DMS114 treated with DMSO at 0.1 percent for 48 hours (cell line): ENCODE data around the gene VANGL1.

Source experiments
- DNase-seq: peaks from one replicate; lab custom pipeline; 2025; ENCODE audit not compliant: unreplicated experiment; lab: John Stamatoyannopoulos, UW

The VANGL1 gene

DNA sequence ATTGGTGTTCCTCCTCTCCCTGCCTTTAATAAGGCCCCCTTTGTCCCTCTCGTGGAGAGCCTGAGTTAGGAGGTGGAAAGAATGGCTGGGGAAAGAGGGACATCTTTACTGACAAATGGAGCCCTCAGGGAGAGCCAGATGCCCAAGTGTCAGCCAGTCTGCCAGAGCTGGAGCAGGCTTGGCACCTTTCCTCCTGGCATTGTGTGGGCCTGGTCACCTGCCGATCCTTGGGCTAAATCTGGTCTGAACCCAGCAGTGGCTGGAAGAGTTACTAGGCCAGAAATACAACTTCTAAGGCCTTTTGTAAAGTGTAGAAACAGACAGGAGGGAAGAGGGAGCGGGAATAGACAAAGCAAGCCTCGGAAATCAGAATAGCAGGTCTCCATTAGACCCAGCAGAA, 24.9 kb downstream of the VANGL1 start:
- no peak for DNase-seq

DNA sequence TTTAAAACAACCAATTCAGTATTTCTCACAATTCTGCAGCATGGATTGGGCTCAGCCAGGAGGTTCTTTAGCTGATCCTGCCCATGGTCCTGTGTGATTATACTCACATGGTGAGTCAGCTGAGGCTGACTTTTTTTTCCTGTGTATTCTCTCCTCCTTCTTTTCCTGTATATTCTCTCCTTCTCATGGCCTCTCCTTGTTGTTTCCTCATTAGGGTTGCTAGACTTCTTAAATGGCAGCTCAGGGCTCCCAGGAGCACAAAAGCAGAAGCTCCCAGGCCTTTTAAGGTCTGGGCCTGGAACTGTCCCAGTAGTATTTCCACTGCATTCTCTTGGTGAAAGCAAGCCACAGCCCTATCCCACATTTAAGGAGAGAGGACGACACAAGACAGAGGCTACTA, 26.8 kb downstream of the VANGL1 start:
- no peak for DNase-seq

DNA sequence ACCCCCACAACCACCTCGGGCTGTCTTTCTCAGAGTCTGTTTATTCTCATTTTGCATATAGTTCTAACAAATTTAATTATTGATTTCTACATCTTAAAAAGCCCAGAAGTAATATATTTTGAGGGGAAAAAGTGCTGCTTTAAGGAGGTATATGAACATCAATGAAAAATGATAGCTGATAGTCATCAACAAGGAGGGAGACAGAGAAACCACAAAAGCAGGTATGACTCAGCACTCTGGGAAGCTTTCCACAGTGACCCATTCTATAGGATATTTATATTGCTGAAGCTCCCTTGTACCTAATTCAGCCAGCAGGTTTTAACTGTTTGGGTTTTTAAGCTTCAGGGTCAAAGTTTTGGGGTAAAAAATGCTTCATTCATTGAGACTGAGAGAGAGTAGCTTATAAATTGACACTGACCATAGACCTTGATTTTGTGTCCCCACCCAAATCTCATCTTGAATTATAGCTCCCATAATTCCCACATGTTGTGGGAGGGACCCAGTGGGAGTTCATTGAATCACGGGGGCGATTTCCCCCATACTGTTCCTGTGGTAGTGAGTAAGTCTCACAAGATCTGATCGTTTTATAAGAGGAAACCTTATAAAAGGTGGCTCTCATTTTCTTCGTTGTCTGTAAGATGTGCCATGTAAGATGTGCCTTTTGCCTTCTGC, 27.4 kb downstream of the VANGL1 start:
- DNase-seq: no peak

DNA sequence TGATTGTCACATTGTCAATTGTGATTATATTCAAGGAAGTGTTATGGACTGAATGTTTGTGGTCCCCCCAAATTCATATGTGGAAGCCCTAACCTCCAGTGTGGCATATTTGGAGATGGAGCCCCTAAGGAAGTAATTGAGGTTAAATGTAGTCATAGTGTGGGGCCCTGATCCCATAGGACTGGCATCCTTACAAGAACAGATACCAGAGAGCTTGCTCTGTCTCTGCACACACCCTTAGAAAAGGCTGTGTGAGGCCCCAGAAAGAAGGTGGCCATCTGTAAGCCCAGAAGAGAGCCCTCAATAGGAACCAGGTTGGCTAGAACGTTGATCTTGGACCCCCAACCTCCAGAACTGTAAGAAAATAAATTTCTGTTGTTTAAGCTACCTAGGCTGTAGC, 28.1 kb downstream of the VANGL1 start:
- no peak for DNase-seq

DNA sequence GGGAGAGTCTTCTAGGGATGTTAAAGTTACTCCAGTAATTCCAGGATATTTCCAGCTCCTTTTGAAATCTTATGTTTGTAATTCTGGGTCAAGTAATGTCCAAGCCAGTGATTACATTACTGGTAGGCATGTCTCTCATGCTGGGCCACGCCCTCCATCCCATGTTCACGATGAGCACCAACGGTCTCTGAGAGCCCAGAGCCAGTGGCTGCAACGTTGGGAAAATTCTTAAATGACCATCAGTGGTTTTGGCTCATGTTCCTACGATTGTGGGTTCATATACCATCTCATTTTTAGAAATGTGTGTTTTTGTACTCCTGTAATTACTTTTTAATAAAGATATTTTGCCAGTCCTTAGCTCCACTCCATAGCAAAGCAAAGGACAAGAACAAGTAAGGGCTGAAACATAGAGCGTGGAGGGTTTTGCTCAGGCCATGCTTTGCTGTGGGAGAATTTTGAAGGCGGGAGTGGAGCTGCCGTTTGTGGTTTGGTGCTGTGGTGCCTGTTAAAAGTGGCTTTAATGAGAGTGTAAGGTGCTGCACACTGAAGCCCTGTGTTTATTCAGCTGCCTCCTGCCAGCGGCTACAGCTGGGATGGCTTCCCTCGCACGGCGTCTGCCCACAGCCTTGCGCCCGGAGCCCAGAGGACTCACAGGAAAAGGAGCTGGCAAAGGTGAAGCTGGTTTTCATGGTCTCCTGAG, 28.9 kb downstream of the VANGL1 start:
- DNase-seq: no peak

DNA sequence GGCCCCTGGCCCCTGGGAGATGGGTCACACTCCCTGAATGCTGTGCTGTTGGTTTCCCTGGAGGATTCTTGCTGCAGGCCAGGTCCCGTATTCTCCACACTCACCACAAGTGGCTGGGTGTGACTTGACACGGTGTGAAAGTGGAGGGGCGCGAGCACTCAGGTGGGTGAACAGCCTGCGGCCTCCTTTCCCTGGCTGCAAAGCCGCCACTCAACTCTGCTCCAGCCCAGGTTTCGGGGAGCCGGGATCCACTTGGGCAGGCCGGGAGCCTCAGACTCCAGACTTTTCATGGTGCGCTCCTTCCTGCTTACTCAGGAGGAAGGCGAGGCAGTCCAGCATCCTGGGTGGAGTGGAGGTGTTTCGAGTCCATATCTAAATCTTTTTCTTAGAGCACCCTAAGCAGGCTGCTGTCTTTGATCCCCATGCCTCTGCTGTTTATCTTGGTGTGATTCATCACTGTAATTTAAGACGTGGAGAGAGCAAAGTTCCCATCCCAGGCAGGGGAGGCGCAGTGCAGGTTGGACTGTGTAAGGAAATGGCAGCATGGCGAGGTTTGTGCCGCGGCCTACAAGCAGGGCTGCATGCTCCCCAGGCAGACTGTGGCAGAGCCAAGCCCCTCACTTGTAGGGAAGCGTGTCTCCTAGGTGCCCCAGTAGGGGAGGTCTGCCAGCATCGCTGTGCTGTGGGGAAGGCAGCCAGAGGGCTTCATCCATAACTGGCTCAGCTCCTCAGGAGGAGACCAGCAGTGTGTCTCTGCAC, 29.6 kb downstream of the VANGL1 start:
- no peak for DNase-seq

DNA sequence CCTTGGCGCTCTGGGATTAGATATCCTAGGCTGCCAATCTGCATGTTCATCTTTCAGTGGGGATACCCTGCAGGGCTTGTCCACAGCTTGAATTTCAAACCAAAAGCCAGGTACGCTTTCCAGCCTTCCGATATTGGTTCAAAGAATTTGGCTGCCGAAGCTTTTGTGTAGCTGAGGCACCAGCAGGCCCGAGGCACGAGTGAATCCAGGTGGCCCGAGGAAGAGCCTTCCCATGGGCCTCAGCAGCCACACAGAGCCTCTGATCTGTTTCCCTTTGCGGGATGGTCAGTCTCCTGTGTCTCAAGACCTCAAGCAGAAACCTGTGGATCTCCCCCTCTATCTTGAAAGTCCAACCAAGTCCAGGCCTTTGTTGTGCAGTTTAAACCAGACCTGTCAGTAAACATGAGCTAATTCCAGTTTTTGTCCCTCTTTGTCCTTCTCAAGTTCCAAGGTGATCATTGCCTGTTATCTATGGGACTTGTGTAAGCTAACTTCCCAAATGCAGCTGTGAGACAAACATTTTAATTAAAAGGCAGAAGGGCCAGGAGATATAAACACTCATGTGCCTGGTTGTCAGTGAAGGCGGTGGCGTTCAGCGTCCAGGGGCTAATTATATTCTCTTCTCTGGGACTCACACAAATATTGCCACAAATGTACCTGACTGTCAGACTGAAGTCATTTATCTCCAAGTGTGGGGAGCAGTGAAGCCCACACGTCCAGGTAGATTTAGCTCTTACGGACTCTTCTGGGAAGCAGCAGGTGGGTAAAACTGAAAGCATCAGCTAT, 30.6 kb downstream of the VANGL1 start:
- DNase-seq: no peak

DNA sequence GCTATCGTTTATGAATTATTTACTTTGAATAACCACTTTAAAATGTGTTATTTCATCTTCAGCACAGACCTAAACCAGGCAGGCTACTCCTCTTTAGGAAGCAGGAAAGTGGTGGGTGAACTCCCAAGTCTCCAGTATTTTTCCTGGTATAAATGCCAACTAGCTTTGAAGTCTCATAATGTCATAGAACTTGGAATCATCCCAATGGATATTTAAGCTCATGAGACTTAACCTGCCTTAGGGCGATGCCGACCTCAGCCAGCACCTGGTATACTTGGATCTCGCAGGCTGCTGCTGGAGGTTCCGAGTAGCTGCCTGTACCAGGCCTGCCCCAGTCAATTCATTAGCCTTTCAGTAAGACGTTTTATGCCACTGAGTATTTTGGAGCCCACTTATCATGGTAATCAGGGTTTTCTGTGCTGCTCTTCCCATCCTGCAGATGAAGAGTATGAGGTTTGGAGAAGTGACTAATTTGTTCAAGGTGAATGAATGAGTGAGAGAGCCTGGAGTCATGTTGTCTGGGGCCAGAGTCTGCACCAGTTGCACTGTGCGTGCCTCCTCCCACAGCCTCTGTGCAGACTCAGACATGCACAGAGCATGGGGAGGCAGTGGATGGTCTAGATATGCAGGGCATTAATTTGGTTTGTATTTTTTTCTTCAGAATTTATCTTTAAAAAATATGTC, 34.9 kb downstream of the VANGL1 start:
- no peak for DNase-seq

DNA sequence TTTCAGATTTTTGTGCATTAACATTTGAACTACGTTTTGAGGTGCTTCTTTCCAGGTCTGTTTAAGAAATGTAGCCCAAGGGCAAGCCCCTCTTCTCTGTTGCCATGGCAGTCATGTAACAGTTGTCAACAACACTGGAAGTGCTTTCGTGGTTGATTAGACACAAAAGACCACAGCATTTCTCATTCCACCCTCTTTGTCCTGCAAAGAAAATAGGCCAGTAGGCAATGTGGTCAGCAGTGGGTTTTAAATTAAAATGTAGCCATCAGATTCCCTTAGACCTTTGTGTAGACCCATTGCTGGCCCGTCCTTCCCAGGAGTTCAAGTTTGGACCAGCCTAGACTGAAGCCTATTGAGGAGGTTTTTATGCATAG, 35.4 kb downstream of the VANGL1 start:
- no peak for DNase-seq

DNA sequence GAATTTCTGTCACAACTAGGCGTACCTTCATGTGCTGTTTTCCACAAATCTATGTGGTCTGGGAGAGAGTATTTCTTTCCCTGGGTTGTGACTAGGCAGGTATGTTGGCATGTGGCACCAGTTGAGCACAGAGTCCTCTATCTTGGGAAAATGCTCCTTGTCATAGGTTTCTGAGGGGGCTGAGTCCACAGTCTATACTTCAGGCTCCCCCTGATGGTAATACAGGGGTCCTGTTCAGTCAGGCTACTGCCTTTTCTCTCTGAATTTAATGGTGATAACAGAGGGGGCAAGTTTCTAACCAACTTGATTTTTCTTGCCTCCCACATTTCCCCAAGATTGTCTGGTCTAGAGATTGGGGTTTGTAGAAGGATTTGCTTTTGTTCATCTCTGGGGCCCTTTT, 35.8 kb downstream of the VANGL1 start:
- no peak for DNase-seq

DNA sequence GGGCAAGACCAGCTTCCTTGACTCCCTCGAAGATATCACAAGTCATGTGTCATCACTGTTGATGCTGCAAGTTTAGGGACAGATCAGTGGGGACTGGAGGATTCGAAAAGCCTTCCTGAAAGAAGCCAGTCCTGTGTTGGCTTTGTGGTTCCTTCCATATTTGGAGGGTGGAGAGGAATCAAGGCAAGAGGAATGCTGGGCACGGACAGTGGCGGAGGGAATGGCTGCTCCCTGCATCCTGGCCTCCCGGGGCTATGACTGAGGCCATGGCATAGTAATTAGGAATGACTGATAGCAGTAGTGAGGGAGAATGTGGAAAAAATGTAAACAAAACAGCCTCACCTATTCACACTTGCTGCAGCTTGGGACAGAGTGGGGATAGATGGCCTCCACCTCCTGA, 36.4 kb downstream of the VANGL1 start:
- no peak for DNase-seq

DNA sequence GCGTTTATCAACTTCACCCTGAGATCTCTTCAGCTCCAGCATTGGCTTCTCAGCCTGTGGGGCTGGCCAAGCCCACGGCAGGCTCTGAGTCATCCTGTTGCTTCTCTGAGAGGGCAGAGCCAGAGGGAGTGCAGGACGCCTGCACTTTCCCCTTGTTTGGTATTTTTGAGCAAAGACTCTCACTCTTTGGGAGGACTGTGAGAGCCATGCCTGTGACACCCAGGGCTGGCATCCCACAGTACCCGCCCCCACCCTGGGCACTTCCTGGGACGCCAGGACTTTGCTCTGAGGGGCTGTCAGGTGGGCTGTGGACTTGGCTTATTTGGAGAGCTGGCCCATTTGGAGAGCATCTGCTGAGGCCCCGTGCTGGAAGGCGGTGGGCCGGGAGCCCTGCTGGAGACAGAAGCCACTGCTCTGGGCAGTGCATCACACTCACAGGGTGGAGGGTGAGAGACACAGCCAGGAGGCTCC, 37.4 kb downstream of the VANGL1 start:
- no peak for DNase-seq

DNA sequence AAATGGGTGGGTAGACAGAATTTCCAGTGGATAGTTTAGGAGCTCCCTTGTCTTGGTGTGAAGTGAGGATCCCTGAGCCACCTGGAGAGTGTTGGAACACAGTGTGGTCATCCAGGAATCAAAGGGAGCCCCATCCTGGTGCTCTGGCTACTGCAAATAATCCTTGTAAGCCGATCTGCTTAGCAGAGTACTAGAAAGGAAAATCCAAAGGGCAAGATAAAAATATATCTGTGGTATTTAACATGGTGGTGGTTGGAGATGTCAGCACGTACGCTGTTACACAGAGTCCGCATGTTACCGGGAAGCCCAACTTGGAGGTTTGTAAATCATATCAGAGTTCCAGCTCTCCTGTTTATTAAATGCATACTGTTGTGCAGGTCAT, 39.0 kb downstream of the VANGL1 start:
- DNase-seq: no peak

DNA sequence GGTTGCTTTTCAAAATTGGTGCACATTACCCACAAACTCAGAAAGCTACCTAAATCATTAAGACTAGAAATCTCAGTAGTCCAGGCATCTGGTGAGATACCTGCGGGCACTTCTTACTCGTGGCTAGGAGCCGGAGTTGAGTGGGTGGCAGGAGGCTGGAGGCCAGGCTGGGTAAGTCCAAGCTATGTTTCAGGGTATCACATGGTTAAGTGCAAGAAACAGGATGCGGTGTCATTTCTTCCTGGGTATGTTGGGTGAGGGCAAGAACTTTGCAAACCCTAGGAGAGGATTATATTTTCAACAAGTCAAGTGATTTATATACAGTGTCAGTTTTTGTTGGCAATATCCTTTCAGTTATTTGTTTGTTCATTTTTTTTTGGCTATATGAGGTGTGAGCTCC, 41.0 kb downstream of the VANGL1 start:
- DNase-seq: no peak

DNA sequence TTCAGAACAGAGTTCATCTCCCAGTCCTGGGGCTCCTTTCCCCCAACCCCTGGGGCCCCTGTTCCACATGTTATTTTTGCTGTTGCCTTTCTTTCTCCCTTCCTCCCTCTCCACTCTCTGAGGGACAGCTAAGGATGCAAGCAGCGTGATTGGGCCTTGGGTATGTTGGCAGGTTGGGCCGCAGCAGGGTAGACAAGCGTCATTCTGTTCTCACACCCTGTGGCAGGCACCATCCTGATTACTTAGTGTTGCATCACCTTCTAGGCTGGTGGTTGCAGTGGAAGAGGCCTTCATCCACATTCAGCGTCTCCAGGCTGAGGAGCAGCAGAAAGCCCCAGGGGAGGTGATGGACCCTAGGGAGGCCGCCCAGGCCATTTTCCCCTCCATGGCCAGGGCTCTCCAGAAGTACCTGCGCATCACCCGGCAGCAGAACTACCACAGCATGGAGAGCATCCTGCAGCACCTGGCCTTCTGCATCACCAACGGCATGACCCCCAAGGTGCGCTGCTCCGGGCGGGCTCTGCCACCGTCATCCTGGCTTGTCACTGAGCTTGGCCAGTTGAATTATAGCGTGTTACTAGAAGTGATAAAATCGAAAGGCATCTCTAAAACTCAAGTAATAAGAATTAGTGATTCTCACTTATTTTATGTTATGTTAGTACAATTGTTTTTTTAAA, 43.4 kb downstream of the VANGL1 start:
- DNase-seq: no peak

DNA sequence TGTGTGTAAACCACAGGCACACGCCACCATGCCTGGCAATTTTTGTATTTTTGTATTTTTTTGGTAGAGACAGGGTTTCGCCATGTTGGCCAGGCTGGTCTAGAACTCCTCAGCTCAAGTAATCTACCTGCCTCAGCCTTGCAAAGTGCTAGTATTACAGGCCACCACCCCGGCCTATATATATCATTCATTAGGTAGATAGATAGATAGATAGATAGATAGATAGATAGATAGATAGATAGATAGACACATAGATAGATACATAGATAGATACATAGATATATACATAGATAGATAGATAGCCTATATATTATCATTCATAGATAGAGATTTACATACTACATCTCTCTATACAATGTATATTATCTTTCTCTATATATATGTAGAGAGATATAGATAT, 46.0 kb downstream of the VANGL1 start:
- no peak for DNase-seq

DNA sequence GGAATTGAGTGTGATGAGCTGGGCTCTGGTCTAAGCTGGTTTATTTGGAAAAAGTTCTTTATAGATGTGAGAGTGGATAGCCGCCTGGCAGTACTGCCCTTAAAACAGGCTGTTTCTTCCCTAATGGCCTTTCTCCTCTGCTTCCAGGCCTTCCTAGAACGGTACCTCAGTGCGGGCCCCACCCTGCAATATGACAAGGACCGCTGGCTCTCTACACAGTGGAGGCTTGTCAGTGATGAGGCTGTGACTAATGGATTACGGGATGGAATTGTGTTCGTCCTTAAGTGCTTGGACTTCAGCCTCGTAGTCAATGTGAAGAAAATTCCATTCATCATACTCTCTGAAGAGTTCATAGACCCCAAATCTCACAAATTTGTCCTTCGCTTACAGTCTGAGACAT, 49.2 kb downstream of the VANGL1 start:
- no peak for DNase-seq

DNA sequence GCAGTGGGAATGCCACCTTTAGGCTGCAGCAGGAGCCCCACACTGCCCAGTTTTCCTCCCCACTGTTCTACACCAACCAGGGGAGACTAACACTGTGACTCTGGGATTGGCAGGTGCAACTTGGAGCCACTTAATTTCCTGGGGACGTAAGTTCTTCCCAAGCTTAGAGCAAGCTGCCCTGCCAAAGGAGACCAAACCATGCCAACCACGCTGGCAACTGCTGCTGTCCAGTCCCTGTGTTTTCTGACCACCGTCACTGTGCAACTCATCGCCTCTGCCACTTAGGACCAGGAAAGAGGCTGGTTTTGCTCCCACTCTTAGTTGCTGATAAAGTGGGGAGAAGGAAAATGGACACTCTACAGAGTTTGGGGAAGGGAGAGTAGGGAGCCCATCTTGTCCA, 50.5 kb downstream of the VANGL1 start:
- no peak for DNase-seq

DNA sequence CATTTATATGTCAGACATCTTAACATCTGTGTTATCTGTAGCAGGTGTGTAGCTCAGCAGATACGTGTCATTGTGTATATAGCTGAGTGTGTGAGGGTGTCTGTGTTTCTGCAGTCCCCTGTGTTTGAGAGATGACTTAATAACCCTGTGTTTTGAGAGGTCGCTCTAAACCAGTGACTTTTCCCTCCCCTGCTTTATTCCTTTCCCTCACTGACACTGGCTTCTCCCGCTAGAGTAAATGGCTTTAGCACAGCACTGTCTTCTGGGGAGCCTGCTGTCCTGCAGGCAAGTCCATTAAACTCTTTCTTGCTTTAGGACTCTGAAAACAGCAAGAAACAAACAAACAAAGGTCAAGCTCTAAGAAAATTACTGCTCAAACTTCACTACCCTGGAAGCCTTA, 53.0 kb downstream of the VANGL1 start:
- DNase-seq: no peak

DNA sequence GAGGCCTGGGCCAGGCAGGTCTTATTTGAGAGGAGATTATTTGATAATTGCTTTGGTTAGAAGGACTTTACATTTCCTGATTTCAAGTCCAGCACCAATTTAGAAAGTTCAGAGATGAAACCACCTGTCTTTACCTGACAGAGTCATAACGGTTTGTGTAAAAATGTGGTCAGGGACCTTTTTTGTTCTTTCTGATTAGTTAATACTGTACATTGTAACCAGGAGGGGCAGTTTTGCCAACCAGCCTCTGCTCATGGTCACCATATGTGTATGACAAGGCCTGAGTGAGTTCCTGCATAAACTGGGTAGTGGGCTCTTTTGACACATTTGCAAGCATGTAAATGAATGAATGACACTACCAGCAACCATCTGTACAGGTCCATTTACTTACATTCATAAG, 55.8 kb downstream of the VANGL1 start:
- no peak for DNase-seq
